Large intestine (tissue), 3 donors: ENCODE results near the gene TRPC6. TPM values are rescaled to one million over a fixed set of nuclear protein-coding genes. Genes with fewer than 3 reads are reported as not detected.

Source experiments
- DNase-seq, 2 donors: peaks; one replicate each; pipeline versions ENCODE4 v3.0.0 to v3.0.0-alpha.2; 2013
- H3K27ac ChIP-seq: one replicate; pipeline ENCODE4 v1.5.1; 2013; ENCODE audit warnings: low read length
- H3K27me3 ChIP-seq: 2 replicates; pipeline ENCODE4 v1.6.1; 2013; ENCODE audit warnings: low read length; ENCODE audit not compliant: control insufficient read depth, insufficient read depth
- H3K36me3 ChIP-seq: 2 replicates; pipeline ENCODE4 v1.6.1; 2013; ENCODE audit warnings: low read length; ENCODE audit not compliant: control insufficient read depth, insufficient read depth
- H3K4me1 ChIP-seq: one replicate; pipeline ENCODE4 v1.6.1; 2013; ENCODE audit warnings: low read length; ENCODE audit not compliant: control insufficient read depth, insufficient read depth
- H3K4me3 ChIP-seq: one replicate; pipeline ENCODE4 v1.5.1; 2013; ENCODE audit warnings: low read length
- H3K9me3 ChIP-seq: one replicate; pipeline ENCODE4 v1.6.1; 2013; ENCODE audit warnings: mild to moderate bottlenecking, low read depth, low read length, moderate library complexity; ENCODE audit not compliant: control insufficient read depth
- whole genome bisulfite sequencing: methylation state at CpG from one replicate; pipeline ENCODE4 v1.1.5; 2013; ENCODE audit warnings: low lambda C conversion rate; ENCODE audit not compliant: insufficient coverage; 5-methylcytosine and 5-hydroxymethylcytosine counted together
- polyA plus RNA-seq: library from polyadenylated mRNA; unstranded; fragments of 120-200 nt; gene quantifications from one replicate; pipeline ENCODE4 v1.2.1, GENCODE V29; 2013

The TRPC6 gene
- polyA plus RNA-seq, 1 donor: 4.2 TPM

DNA sequence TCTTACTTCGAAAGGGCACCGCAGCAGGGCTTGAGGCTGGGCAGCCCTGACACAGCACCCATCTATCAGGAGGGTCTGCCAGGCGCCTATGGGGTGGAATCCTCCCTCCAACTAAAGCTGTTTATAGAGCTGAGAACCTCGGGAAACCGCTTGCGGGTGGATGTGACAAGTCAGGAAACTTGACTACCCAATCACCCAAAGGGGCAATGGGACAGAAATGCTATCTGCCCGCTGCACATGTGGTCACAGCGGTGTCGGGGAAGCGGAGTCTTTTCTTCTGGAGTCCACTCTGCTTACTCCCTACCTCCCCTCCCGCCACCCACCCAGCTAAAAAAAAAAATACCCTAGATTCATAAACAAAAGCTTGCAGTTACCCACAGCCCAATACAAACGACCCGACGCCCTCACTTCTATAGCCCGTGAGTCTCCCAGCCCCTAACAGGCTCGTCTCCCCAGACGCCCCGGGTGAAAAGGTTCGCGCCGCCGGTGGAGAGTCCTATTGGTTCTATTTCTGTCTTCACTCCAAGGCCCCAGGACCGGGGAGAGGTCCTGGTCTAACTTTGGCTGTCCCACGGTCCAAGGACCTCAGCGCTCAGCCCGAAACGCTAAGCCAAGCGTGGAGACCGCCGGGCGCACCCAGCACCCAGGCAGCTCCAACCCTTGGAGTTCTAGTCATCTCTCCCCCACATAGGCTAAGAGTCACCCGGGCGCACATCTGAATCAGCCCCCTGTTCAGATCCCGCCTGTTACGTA lies 1.4 kb downstream of the TRPC6 start:
- WGBS: no CpG with 5 or more reads among the region's 35 CpGs
- H3K27me3 ChIP-seq: peaks cover 49% of the 10 kb centered on the region
- no peak overlapping the region for H3K27ac ChIP-seq
- no peaks in the 10 kb centered on the region for H3K36me3 ChIP-seq
- peak in 1 of 2 donors; percentile 3 for DNase-seq
- H3K9me3 ChIP-seq: peaks cover 3% of the 10 kb centered on the region
- peaks cover 3% of the 10 kb centered on the region for H3K4me1 ChIP-seq
- H3K4me3 ChIP-seq: peak overlapping the region; percentile 41

DNA sequence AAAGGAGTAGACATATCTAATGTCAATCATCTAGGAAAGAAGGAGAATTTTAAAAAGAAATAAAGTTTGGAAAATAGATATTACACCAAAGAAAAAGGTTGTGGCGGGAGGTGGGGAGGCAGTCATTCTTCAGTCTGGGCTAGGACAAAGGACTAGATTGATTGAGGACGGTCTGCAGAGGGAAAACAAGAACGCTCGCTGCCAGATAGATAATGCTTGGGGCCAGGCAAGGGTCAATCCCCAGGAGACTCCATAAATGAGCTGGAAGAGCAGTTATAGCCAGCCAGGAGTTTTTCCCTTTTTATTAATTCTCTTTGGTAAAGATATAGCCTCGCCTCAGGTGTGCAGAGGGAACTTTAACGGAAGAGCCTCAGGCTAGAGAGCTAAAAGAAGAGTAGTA lies 6.3 kb downstream of the TRPC6 start:
- H3K27ac ChIP-seq: no peak overlapping the region
- no peak for DNase-seq
- no peaks in the 10 kb centered on the region for H3K9me3 ChIP-seq
- no peak overlapping the region for H3K4me3 ChIP-seq
- peaks cover under 1% of the 10 kb centered on the region for H3K4me1 ChIP-seq
- WGBS: 83% methylated on average over 1 of the region's 6 CpGs
- H3K36me3 ChIP-seq: no peaks in the 10 kb centered on the region
- peaks cover 15% of the 10 kb centered on the region for H3K27me3 ChIP-seq

DNA sequence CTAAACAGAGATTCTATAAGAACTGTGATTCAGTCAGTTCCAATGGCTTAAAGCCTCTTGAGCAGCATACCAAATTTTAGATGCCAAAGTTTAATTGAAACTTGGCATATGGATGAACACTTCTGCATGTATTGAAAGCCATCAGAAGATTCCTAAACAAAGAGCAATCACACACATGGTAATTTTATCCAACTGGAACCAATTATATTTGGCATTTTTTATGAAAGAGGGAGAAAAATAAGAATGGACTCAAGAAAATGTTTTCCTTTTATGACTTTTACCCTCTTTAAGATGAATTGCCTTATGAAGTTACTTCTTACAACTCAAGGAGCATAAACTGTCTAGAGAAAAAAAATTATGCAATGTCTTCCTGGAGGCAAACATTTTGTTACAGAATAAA lies 7.4 kb downstream of the TRPC6 start:
- H3K36me3 ChIP-seq: no peaks in the 10 kb centered on the region

DNA sequence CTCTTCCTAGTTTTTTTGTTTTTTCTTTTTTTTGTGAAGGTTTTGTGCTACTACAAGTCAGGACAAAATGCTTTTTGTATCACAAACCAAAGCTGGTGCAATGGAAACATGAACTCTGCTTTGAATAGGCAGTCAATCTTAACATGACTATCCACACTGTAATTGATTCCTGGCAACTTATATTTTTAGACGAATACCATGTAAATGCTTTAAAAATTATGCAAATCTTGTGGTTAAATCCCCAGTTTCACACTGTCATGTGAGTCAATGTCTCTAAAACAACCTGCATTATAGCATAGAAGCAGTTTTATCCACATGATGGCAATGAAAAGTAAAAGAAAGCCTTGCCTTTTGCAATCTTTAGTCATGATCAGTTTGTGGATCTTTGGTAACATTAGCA lies 8.9 kb downstream of the TRPC6 start:
- no peaks in the 10 kb centered on the region for H3K9me3 ChIP-seq
- no CpG with 5 or more reads among the region's 1 CpG for WGBS

More for the DNA sequence above, 7.4 kb downstream of the TRPC6 start:
- no peak for DNase-seq
- Histone ChIP-seq H3K4me1 (no peaks in the 10 kb centered on the region), H3K9me3 (no peaks in the 10 kb centered on the region), H3K27me3 (peaks cover 6% of the 10 kb centered on the region), H3K27ac (no peak overlapping the region), H3K4me3 (no peak overlapping the region)

DNA sequence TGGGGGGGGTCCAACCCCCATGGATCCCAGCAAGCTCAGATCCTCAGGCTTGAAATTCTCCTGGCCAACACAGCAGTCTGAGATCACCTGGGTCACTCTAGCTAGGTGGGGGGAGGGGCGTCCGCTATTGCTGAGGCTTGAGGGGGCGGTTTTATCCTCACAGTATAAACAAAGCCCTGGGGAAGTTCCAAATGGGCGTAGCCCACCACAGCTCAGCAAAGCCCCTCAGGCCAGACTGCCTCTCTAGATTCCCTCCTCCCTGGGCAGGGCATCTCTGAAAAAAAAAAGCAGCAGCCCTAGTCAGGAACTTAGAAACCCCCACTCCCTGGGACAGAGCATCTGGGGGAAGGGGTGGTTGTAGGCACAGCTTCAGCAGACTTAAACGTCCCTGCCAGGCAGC lies 16.7 kb downstream of the TRPC6 start:
- WGBS: no CpG with 5 or more reads among the region's 5 CpGs
- Histone ChIP-seq H3K27me3 (no peaks in the 10 kb centered on the region), H3K4me1 (no peaks in the 10 kb centered on the region), H3K36me3 (no peaks in the 10 kb centered on the region), H3K9me3 (no peaks in the 10 kb centered on the region), H3K27ac (no peak overlapping the region), H3K4me3 (no peak overlapping the region)
- DNase-seq: no peak

More for the DNA sequence above, 8.9 kb downstream of the TRPC6 start:
- peaks cover 5% of the 10 kb centered on the region for H3K27me3 ChIP-seq
- no peak for DNase-seq
- H3K4me1 ChIP-seq: no peaks in the 10 kb centered on the region
- H3K36me3 ChIP-seq: no peaks in the 10 kb centered on the region
- H3K4me3 ChIP-seq: no peak overlapping the region
- H3K27ac ChIP-seq: no peak overlapping the region

DNA sequence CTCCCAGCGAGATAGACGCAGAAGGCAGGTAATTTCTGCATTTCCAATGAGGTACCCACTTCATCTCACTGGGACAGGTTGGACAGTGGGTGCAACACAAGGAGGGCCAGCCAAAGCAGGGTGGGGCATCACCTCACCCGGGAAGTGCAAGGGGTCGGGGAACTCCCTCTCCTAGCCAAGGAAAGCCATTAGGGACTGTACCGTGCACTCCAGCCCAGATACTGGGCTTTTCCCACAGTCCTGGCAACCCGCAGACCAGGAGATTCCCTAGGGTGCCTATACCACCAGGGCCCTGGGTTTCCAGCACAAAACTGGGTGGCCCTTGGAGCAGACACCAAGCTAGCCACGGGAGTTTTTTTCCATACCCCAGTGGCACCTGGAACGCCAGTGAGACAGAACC lies 17.2 kb downstream of the TRPC6 start:
- Histone ChIP-seq H3K36me3 (no peaks in the 10 kb centered on the region), H3K4me1 (no peaks in the 10 kb centered on the region), H3K4me3 (no peak overlapping the region), H3K9me3 (no peaks in the 10 kb centered on the region), H3K27me3 (no peaks in the 10 kb centered on the region), H3K27ac (no peak overlapping the region)
- DNase-seq: no peak
- WGBS: no CpG with 5 or more reads among the region's 8 CpGs

DNA sequence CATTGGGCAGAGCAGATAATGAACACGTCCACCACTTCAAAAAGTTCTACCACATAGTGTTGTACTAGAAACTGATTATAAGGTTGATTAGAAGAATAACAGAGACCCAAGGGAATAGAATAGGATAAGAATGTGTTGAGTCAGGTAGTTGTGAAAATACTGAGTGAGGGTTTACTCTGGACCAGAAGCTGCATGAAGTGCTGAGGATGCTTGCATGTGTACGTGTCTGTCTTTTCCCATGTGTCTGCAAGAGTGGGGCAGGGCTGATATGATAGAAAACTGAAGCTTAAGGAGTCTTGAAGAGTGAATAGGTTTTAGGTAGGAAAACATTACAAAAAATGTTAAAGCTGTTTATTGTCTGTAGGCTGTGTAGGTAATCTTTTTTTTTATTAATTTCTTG lies 20.6 kb downstream of the TRPC6 start:
- no peaks in the 10 kb centered on the region for H3K9me3 ChIP-seq
- no peak for DNase-seq
- no peaks in the 10 kb centered on the region for H3K36me3 ChIP-seq
- no peaks in the 10 kb centered on the region for H3K27me3 ChIP-seq
- H3K27ac ChIP-seq: no peak overlapping the region
- WGBS: 90% methylated on average over 2 of the region's 2 CpGs
- H3K4me1 ChIP-seq: no peaks in the 10 kb centered on the region
- no peak overlapping the region for H3K4me3 ChIP-seq

DNA sequence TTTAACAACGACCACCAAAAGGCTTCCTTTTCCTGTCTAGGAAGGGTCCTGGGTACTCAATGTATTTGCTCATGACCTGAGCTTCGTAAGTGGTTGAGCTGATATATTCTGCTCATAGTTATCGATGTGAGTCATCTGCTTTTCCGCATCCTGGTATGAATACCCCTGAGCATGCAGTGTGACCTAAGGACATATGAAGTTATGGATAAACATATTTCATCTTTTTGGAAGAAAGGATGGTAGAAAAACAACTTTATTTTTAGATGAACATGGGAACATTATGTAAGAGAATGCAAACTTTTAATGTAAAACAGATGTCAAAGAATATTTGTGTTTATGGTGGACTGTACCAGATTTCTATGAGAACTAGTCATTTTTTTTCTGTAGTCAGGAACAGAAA lies 28.4 kb downstream of the TRPC6 start:
- no CpG with 5 or more reads among the region's 4 CpGs for WGBS
- no peaks in the 10 kb centered on the region for H3K27me3 ChIP-seq
- no peak overlapping the region for H3K4me3 ChIP-seq
- DNase-seq: no peak
- no peak overlapping the region for H3K27ac ChIP-seq
- H3K4me1 ChIP-seq: no peaks in the 10 kb centered on the region
- no peaks in the 10 kb centered on the region for H3K36me3 ChIP-seq
- H3K9me3 ChIP-seq: no peaks in the 10 kb centered on the region

DNA sequence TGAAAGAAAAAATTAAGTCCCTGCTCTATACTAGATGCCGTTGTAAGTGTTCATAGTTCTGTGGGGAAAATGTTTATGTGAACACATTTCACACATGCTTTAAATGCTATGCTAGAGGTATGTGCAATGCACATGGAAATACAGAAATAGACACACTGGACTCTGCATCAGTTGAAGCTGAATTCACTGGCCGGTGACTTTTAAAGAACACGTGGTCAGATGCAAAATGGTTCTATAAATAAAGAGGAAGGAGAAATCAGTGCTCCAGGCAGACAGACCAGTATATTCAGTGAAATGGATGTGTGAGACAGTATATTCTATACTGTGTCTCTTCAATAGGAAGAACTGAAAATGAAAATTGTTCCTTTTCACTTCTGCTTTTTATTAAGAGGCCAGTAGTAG lies 29.9 kb downstream of the TRPC6 start:
- Histone ChIP-seq H3K27ac (no peak overlapping the region), H3K27me3 (no peaks in the 10 kb centered on the region), H3K4me1 (no peaks in the 10 kb centered on the region), H3K36me3 (no peaks in the 10 kb centered on the region), H3K9me3 (no peaks in the 10 kb centered on the region), H3K4me3 (no peak overlapping the region)
- DNase-seq: no peak
- WGBS: no CpG with 5 or more reads among the region's 3 CpGs

DNA sequence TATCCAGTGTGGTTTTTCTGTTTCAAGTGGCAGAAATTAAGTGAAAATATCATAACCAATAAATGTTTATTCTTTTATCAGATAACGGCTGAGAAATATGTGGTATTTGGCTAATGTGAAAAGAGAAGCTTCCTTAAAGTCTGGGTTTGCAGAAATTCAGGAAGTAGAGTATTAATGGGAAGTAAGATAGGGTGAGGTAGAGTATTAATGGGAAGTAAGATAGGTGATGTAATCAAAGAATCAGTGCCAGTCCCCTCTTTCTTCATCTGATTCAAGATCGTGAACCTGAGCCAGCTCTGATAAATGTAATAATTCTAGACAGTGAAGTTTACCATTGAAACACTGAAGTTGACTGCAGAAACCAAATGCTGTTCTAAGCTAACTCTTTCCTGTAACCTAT lies 30.9 kb downstream of the TRPC6 start:
- Histone ChIP-seq H3K9me3 (no peaks in the 10 kb centered on the region), H3K27me3 (no peaks in the 10 kb centered on the region), H3K4me3 (no peak overlapping the region), H3K36me3 (no peaks in the 10 kb centered on the region), H3K27ac (no peak overlapping the region), H3K4me1 (no peaks in the 10 kb centered on the region)
- 89% methylated on average over 1 of the region's 2 CpGs for whole genome bisulfite sequencing
- DNase-seq: no peak

DNA sequence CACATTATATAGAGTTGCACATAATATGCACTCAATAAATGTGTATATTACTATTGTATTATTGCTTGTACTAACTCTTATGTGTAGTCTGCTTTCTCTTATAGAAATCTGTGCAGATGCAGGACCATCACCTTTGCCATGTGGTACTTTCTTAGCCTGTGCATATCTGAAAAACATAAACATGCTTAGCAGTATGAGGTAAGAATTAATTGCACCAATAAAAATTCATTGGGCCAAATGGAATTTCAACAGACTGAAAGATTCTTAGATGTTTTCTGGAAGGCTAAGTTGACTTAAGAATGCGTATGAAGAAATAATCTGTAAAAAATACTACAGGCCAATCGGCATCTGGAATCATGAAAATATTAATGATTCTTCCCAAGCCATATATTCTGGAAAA lies 55.3 kb downstream of the TRPC6 start:
- H3K4me3 ChIP-seq: no peak overlapping the region
- no peaks in the 10 kb centered on the region for H3K36me3 ChIP-seq
- H3K27me3 ChIP-seq: no peaks in the 10 kb centered on the region
- no peak overlapping the region for H3K27ac ChIP-seq
- WGBS: no CpG with 5 or more reads among the region's 2 CpGs
- no peaks in the 10 kb centered on the region for H3K9me3 ChIP-seq
- peaks cover 9% of the 10 kb centered on the region for H3K4me1 ChIP-seq
- peak; percentile 58 to 80 for DNase-seq
